Vagina (tissue), 2 donors: ENCODE data around the gene SPTBN1.

Experiments used
- POLR2A ChIP-seq, 2 donors: fragments of 450-650 bp; IDR thresholded peaks; one replicate each; pipeline ENCODE4 v1.6.1; 2017; ENCODE audit warnings: antibody characterized with exemption in 2 of 2, mild to moderate bottlenecking in 2 of 2, moderate library complexity in 2 of 2
- POLR2AphosphoS5 ChIP-seq, 2 donors: sonication (generic); formaldehyde crosslinking; IDR thresholded peaks; one replicate each; pipeline ENCODE4 v1.9.0; 2017; ENCODE audit warnings: antibody characterized with exemption in 2 of 2, mild to moderate bottlenecking in 2 of 2, low read depth in 1 of 2; ENCODE audit not compliant: insufficient read depth in 1 of 2
- TF ChIP-seq, protein P1 (sequence below), 3 experiments: fragments of 450-650 bp in 2 of 3; fragments of 200-600 bp in 1 of 3; sonication (generic) in 1 of 3; IDR thresholded peaks; one replicate each; pipeline ENCODE4 v1.5.1; 2017 to 2019; ENCODE audit warnings: antibody characterized with exemption in 3 of 3, mild to moderate bottlenecking in 2 of 3, moderate library complexity in 2 of 3

DNA sequence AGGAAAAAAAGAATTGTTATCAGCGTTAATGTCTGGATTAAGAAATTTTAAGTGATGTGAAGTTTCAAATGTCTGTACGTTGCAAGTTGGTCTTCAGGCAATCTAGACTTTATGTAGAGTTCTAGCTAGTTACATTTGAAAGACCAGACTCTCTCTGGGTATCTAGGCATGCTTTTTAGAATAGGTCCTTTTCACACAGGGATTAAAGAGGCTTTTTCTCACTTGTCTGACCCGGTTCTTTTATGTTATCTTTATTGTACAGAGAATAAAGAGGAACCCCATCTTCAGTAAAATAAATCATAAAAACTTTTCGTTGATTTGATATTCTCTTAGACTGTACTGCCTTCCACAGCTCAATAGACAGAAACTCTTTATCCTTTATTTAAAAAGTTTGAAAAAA, 258.9 kb downstream of the SPTBN1 start:
- TF ChIP-seq POLR2A (IDR thresholded peaks at IDR 0.05): no peak
- TF ChIP-seq, protein P1, sequence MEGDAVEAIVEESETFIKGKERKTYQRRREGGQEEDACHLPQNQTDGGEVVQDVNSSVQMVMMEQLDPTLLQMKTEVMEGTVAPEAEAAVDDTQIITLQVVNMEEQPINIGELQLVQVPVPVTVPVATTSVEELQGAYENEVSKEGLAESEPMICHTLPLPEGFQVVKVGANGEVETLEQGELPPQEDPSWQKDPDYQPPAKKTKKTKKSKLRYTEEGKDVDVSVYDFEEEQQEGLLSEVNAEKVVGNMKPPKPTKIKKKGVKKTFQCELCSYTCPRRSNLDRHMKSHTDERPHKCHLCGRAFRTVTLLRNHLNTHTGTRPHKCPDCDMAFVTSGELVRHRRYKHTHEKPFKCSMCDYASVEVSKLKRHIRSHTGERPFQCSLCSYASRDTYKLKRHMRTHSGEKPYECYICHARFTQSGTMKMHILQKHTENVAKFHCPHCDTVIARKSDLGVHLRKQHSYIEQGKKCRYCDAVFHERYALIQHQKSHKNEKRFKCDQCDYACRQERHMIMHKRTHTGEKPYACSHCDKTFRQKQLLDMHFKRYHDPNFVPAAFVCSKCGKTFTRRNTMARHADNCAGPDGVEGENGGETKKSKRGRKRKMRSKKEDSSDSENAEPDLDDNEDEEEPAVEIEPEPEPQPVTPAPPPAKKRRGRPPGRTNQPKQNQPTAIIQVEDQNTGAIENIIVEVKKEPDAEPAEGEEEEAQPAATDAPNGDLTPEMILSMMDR (IDR thresholded peaks at IDR 0.05): no peak
- no peak for TF ChIP-seq POLR2AphosphoS5 (IDR thresholded peaks at IDR 0.05; ENCODE audit: insufficient read depth in 1 of 2, low read depth in 1 of 2)
